CD4-positive, alpha-beta memory T cell (primary cell): Measurements from ENCODE around the gene NLRP4. TPM values are rescaled to one million over a fixed set of nuclear protein-coding genes. Genes with fewer than 3 reads are reported as not detected.
A peak's percentile ranks its signal among the peaks of the same experiment; 100 is the strongest.

Experiments
- CTCF ChIA-PET: fragments of 350-600 bp; sonication (Branson Sonifier 250); formaldehyde crosslinking; loops from one replicate; lab custom pipeline; 2021; ENCODE audit warnings: inconsistent platforms; ENCODE audit not compliant: partially characterized antibody; lab: Charles Lee
- POLR2A ChIA-PET: fragments of 350-600 bp; sonication (Branson Sonifier 250); formaldehyde crosslinking; loops from one replicate; lab custom pipeline; 2021; ENCODE audit not compliant: partially characterized antibody; lab: Charles Lee
- DNase-seq, 5 donors: peaks; one replicate each; pipeline versions ENCODE4 v3.0.0 to v3.0.0-alpha.2; 2020 to 2022; ENCODE audit warnings: mixed read lengths in 1 of 5
- H3K27ac ChIP-seq: one replicate; pipeline ENCODE4 v1.7.0; 2013; ENCODE audit warnings: low read depth, low read length
- H3K27me3 ChIP-seq: 2 replicates; pipeline ENCODE4 v1.7.0; 2013; ENCODE audit warnings: mild to moderate bottlenecking, low read length, moderate library complexity; ENCODE audit not compliant: insufficient read depth
- H3K36me3 ChIP-seq: 2 replicates; pipeline ENCODE4 v1.7.0; 2013; ENCODE audit warnings: mild to moderate bottlenecking, low read length, moderate library complexity; ENCODE audit not compliant: insufficient read depth
- H3K4me1 ChIP-seq: 2 replicates; pipeline ENCODE4 v1.7.0; 2013; ENCODE audit warnings: mild to moderate bottlenecking, low read length, moderate library complexity; ENCODE audit not compliant: insufficient read depth
- H3K4me3 ChIP-seq, 2 donors: one replicate each; pipeline ENCODE4 v1.7.0; 2013; ENCODE audit warnings: low read length in 2 of 2, mild to moderate bottlenecking in 1 of 2
- H3K9me3 ChIP-seq, 2 donors: one replicate each; pipeline ENCODE4 v1.7.0; 2013; ENCODE audit warnings: low read length in 2 of 2, control low read depth in 1 of 2; ENCODE audit not compliant: control insufficient read depth in 1 of 2
- H3K27ac Mint-ChIP-seq, 7 donors: one replicate each; pipeline ENCODE4 v1.8.0; 2020 to 2021; ENCODE audit warnings: mixed read lengths in 7 of 7, mild to moderate bottlenecking in 6 of 7, inconsistent platforms in 3 of 7, moderate library complexity in 3 of 7
- H3K27me3 Mint-ChIP-seq, 2 donors: one replicate each; pipeline ENCODE4 v1.8.0; 2020 to 2021; ENCODE audit warnings: mixed read lengths in 2 of 2
- H3K36me3 Mint-ChIP-seq, 2 donors: one replicate each; pipeline ENCODE4 v1.8.0; 2020 to 2021; ENCODE audit warnings: mixed read lengths in 2 of 2, inconsistent platforms in 1 of 2, mild to moderate bottlenecking in 1 of 2
- H3K4me1 Mint-ChIP-seq, 4 donors: one replicate each; pipeline ENCODE4 v1.8.0; 2020 to 2021; ENCODE audit warnings: mixed read lengths in 4 of 4, mild to moderate bottlenecking in 1 of 4
- H3K4me3 Mint-ChIP-seq, 8 donors: one replicate each; pipeline ENCODE4 v1.8.0; 2020 to 2021; ENCODE audit warnings: mixed read lengths in 8 of 8, mild to moderate bottlenecking in 7 of 8, moderate library complexity in 6 of 8, inconsistent platforms in 3 of 8
- H3K9me3 Mint-ChIP-seq, 8 donors: one replicate each; pipeline ENCODE4 v1.8.0; 2020 to 2021; ENCODE audit warnings: mixed read lengths in 8 of 8, mild to moderate bottlenecking in 5 of 8, inconsistent platforms in 3 of 8, moderate library complexity in 1 of 8
- intact Hi-C: fragments of 100-400 bp; cut with micrococcal nuclease; formaldehyde crosslinking; loops from one replicate; pipeline ENCODE4 v1.15.1; 2023
- polyA plus RNA-seq, 2 donors: library from polyadenylated mRNA; unstranded; fragments of 300-500 nt; fragmentation: Illumina TruSeq; gene quantifications; one replicate each; pipeline ENCODE4 v1.2.3, GENCODE V29; 2021
- total RNA-seq, 2 experiments: library from RNA; stranded (reverse); gene quantifications; one replicate each; pipeline ENCODE4 v1.2.3, GENCODE V29; 2021

NLRP4 gene
- total and polyA plus RNA-seq, 4 experiments from 2014 or later = not detected

GRCh38 chr19:55855160-55855559, 18.8 kb downstream of the NLRP4 start:
- DNase-seq = no peak

DNA sequence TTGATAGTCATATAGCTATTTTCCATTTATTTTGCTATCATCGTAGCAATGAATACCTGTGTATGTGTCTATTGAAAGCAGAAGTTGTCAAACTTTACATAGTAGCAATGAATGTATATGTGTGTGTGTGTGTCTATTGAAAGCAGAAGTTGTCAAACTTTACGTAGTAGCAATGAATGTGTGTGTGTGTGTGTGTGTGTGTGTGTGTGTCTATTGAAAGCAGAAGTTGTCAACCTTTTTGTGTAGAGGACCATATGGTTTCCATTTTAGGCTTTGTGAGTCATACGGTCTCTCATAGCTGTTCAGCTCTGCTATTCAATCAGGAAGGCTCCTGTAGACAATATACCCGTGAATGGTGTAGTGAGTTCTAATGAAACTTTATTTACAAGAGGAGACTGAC, 20.8 kb downstream of the NLRP4 start:
- Mint-ChIP-seq H3K9me3 (peaks cover 1 to 31% (median 3%) of the 10 kb centered on the region in 8 donors), H3K36me3 (no peaks in the 10 kb centered on the region), H3K27me3 (no peaks in the 10 kb centered on the region), H3K4me1 (no peaks in the 10 kb centered on the region), H3K4me3 (peak overlapping the region in 2 of 8 donors; percentile 8 to 11), H3K27ac (no peak overlapping the region)
- no peaks in the 10 kb centered on the region for H3K9me3 ChIP-seq
- intact Hi-C loops = no loop called here
- no peak for DNase-seq
- H3K27me3 ChIP-seq = no peaks in the 10 kb centered on the region
- no peaks in the 10 kb centered on the region for H3K4me1 ChIP-seq
- no peaks in the 10 kb centered on the region for H3K36me3 ChIP-seq
- ChIA-PET POLR2A (no interaction called here), CTCF (no interaction called here)
- no peak overlapping the region for H3K4me3 ChIP-seq
- no peak overlapping the region for H3K27ac ChIP-seq

More at GRCh38 chr19:55855160-55855559, 18.8 kb downstream of the NLRP4 start:
- Mint-ChIP-seq H3K4me1 (no peaks in the 10 kb centered on the region), H3K27ac (no peak overlapping the region), H3K27me3 (no peaks in the 10 kb centered on the region), H3K36me3 (no peaks in the 10 kb centered on the region), H3K9me3 (peaks cover 2 to 34% (median 5%) of the 10 kb centered on the region in 8 donors), H3K4me3 (no peak overlapping the region)
- Histone ChIP-seq H3K9me3 (no peaks in the 10 kb centered on the region), H3K4me3 (no peak overlapping the region), H3K36me3 (no peaks in the 10 kb centered on the region), H3K27ac (no peak overlapping the region), H3K4me1 (no peaks in the 10 kb centered on the region), H3K27me3 (no peaks in the 10 kb centered on the region)
- ChIA-PET CTCF (no interaction called here), POLR2A (no interaction called here)
- intact Hi-C loops = no loop called here

GRCh38 chr19:55857974-55858373, 21.6 kb downstream of the NLRP4 start:
- H3K36me3 Mint-ChIP-seq = no peaks in the 10 kb centered on the region
- Histone ChIP-seq H3K9me3 (no peaks in the 10 kb centered on the region), H3K27ac (no peak overlapping the region), H3K4me3 (no peak overlapping the region), H3K36me3 (no peaks in the 10 kb centered on the region), H3K4me1 (no peaks in the 10 kb centered on the region), H3K27me3 (no peaks in the 10 kb centered on the region)
- H3K9me3 Mint-ChIP-seq = peaks cover 0 to 30% (median 3%) of the 10 kb centered on the region in 8 donors
- ChIA-PET POLR2A (no interaction called here), CTCF (no interaction called here)
- H3K27me3 Mint-ChIP-seq = no peaks in the 10 kb centered on the region
- no peak for DNase-seq
- H3K4me1 Mint-ChIP-seq = no peaks in the 10 kb centered on the region
- H3K27ac Mint-ChIP-seq = no peak overlapping the region
- no peak overlapping the region for H3K4me3 Mint-ChIP-seq
- intact Hi-C loops = no loop called here

DNA sequence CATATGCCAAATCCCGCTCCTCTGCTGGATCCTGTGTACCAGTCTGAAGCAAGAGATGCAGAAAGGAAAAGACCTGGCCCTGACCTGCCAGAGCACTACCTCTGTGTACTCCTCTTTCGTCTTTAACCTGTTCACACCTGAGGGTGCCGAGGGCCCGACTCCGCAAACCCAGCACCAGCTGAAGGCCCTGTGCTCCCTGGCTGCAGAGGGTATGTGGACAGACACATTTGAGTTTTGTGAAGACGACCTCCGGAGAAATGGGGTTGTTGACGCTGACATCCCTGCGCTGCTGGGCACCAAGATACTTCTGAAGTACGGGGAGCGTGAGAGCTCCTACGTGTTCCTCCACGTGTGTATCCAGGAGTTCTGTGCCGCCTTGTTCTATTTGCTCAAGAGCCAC, 22.1 kb downstream of the NLRP4 start:
- Histone ChIP-seq H3K27me3 (no peaks in the 10 kb centered on the region), H3K9me3 (no peaks in the 10 kb centered on the region), H3K27ac (no peak overlapping the region), H3K4me1 (no peaks in the 10 kb centered on the region), H3K36me3 (no peaks in the 10 kb centered on the region), H3K4me3 (no peak overlapping the region)
- no peaks in the 10 kb centered on the region for H3K36me3 Mint-ChIP-seq
- peaks cover 0 to 30% (median 3%) of the 10 kb centered on the region in 8 donors for H3K9me3 Mint-ChIP-seq
- H3K4me1 Mint-ChIP-seq = no peaks in the 10 kb centered on the region
- intact Hi-C loops = no loop called here
- DNase-seq = no peak
- no peak overlapping the region for H3K27ac Mint-ChIP-seq
- no peaks in the 10 kb centered on the region for H3K27me3 Mint-ChIP-seq
- CTCF ChIA-PET = no interaction called here
- H3K4me3 Mint-ChIP-seq = no peak overlapping the region
- POLR2A ChIA-PET = no interaction called here

DNA sequence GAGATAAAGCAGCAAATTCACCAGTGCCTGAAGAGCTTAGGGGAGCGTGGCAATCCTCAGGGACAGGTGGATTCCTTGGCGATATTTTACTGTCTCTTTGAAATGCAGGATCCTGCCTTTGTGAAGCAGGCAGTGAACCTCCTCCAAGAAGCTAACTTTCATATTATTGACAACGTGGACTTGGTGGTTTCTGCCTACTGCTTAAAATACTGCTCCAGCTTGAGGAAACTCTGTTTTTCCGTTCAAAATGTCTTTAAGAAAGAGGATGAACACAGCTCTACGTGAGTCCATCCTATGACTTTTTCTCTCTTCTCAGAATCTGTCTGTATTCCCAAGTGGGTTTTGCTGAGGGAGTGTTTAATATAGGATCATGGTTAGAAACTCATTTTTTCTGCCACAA, 22.6 kb downstream of the NLRP4 start:
- Mint-ChIP-seq H3K27me3 (no peaks in the 10 kb centered on the region), H3K4me3 (no peak overlapping the region), H3K4me1 (no peaks in the 10 kb centered on the region), H3K27ac (no peak overlapping the region), H3K9me3 (peaks cover 0 to 24% (median 2%) of the 10 kb centered on the region in 8 donors), H3K36me3 (no peaks in the 10 kb centered on the region)
- no peak for DNase-seq
- Histone ChIP-seq H3K27me3 (no peaks in the 10 kb centered on the region), H3K36me3 (no peaks in the 10 kb centered on the region), H3K4me3 (no peak overlapping the region), H3K4me1 (no peaks in the 10 kb centered on the region), H3K9me3 (no peaks in the 10 kb centered on the region), H3K27ac (no peak overlapping the region)
- intact Hi-C loops = no loop called here
- CTCF ChIA-PET = no interaction called here
- POLR2A ChIA-PET = no interaction called here

GRCh38 chr19:55866521-55866920, 30.2 kb downstream of the NLRP4 start:
- no peak overlapping the region for H3K4me3 ChIP-seq
- POLR2A ChIA-PET = no interaction called here
- H3K27ac Mint-ChIP-seq = no peak overlapping the region
- no peaks in the 10 kb centered on the region for H3K9me3 ChIP-seq
- no peaks in the 10 kb centered on the region for H3K27me3 ChIP-seq
- peaks cover 8 to 12% of the 10 kb centered on the region in 2 donors for H3K27me3 Mint-ChIP-seq
- peaks cover 3 to 7% of the 10 kb centered on the region in 2 donors for H3K36me3 Mint-ChIP-seq
- CTCF ChIA-PET = no interaction called here
- DNase-seq = no peak
- no peak overlapping the region for H3K27ac ChIP-seq
- H3K4me1 Mint-ChIP-seq = no peaks in the 10 kb centered on the region
- no peaks in the 10 kb centered on the region for H3K36me3 ChIP-seq
- H3K9me3 Mint-ChIP-seq = peaks cover 0 to 30% (median 10%) of the 10 kb centered on the region in 8 donors
- no peaks in the 10 kb centered on the region for H3K4me1 ChIP-seq
- intact Hi-C loops = no loop called here
- H3K4me3 Mint-ChIP-seq = no peak overlapping the region

DNA sequence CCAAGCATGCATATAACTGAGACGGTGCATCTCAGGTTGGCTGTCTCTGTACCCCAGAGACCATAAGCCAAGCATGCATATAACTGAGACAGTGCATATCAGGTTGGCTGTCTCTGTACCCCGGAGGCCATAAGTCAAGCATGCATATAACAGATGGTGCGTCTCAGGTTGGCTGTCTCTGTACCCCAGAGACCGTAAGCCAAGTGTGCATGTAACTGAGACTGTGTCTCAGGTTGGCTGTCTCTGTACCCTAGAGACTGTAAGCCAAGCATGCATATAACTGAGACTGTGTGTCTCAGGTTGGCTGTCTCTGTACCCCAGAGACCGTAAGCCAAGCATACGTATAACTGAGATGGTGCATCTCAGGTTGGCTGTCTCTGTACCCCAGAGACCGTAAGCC, 30.8 kb downstream of the NLRP4 start:
- no peak overlapping the region for H3K27ac Mint-ChIP-seq
- intact Hi-C loops = no loop called here
- Histone ChIP-seq H3K27ac (no peak overlapping the region), H3K36me3 (no peaks in the 10 kb centered on the region), H3K4me3 (no peak overlapping the region), H3K4me1 (no peaks in the 10 kb centered on the region), H3K27me3 (no peaks in the 10 kb centered on the region), H3K9me3 (no peaks in the 10 kb centered on the region)
- ChIA-PET POLR2A (no interaction called here), CTCF (no interaction called here)
- H3K36me3 Mint-ChIP-seq = peaks cover 3 to 7% of the 10 kb centered on the region in 2 donors
- H3K9me3 Mint-ChIP-seq = peaks cover 0 to 30% (median 10%) of the 10 kb centered on the region in 8 donors
- no peaks in the 10 kb centered on the region for H3K4me1 Mint-ChIP-seq
- peaks cover 8 to 12% of the 10 kb centered on the region in 2 donors for H3K27me3 Mint-ChIP-seq
- H3K4me3 Mint-ChIP-seq = no peak overlapping the region
- no peak for DNase-seq

DNA sequence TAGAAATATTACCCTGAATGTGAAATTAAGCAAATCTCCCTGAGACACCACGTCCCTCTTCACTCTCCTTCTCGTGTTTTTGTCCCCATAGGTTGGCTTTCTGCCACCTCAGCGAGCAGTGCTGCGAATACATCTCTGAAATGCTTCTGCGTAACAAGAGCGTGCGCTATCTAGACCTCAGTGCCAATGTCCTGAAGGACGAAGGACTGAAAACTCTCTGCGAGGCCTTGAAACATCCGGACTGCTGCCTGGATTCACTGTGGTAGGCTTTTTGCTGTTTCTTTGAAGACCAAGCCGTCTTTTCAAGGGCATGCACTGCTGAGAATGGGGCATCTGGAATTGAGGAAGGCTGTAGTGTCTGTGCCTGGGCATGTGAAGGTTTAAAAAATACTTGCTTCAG, 34.4 kb downstream of the NLRP4 start:
- intact Hi-C loops = no loop called here
- H3K4me1 Mint-ChIP-seq = no peaks in the 10 kb centered on the region
- ChIA-PET POLR2A (no interaction called here), CTCF (no interaction called here)
- H3K27ac Mint-ChIP-seq = no peak overlapping the region
- no peak overlapping the region for H3K4me3 ChIP-seq
- H3K27me3 Mint-ChIP-seq = peaks cover 8 to 12% of the 10 kb centered on the region in 2 donors
- H3K36me3 Mint-ChIP-seq = peaks cover 3 to 7% of the 10 kb centered on the region in 2 donors
- no peaks in the 10 kb centered on the region for H3K27me3 ChIP-seq
- H3K27ac ChIP-seq = no peak overlapping the region
- no peaks in the 10 kb centered on the region for H3K36me3 ChIP-seq
- no peaks in the 10 kb centered on the region for H3K9me3 ChIP-seq
- peaks cover 2 to 35% (median 8%) of the 10 kb centered on the region in 8 donors for H3K9me3 Mint-ChIP-seq
- no peak for DNase-seq
- H3K4me3 Mint-ChIP-seq = no peak overlapping the region
- H3K4me1 ChIP-seq = no peaks in the 10 kb centered on the region
